Adrenal gland (tissue), 5 donors: ENCODE measurements around the gene MRI1.

Experiments used
- POLR2A ChIP-seq, 2 donors: fragments of 450-650 bp; IDR thresholded peaks; one replicate each; pipeline ENCODE4 v1.6.1; 2017; ENCODE audit warnings: antibody characterized with exemption in 2 of 2, mild to moderate bottlenecking in 2 of 2, moderate library complexity in 1 of 2
- TF ChIP-seq, protein P1 (sequence below), 6 experiments: fragments of 450-650 bp in 4 of 6; fragments of 200-600 bp in 2 of 6; sonication (generic) in 1 of 6; IDR thresholded peaks; 1 replicate in 5 of 6; 2 replicates in 1 of 6; pipeline versions ENCODE4 v1.5.1 to v1.8.0; 2016 to 2021; ENCODE audit warnings: antibody characterized with exemption in 6 of 6, mild to moderate bottlenecking in 2 of 6, moderate library complexity in 1 of 6
- donor health status: DM: no; HTN: no; CAD: no.

- no peak for TF ChIP-seq POLR2A (IDR thresholded peaks at IDR 0.05)
- TF ChIP-seq, protein P1, sequence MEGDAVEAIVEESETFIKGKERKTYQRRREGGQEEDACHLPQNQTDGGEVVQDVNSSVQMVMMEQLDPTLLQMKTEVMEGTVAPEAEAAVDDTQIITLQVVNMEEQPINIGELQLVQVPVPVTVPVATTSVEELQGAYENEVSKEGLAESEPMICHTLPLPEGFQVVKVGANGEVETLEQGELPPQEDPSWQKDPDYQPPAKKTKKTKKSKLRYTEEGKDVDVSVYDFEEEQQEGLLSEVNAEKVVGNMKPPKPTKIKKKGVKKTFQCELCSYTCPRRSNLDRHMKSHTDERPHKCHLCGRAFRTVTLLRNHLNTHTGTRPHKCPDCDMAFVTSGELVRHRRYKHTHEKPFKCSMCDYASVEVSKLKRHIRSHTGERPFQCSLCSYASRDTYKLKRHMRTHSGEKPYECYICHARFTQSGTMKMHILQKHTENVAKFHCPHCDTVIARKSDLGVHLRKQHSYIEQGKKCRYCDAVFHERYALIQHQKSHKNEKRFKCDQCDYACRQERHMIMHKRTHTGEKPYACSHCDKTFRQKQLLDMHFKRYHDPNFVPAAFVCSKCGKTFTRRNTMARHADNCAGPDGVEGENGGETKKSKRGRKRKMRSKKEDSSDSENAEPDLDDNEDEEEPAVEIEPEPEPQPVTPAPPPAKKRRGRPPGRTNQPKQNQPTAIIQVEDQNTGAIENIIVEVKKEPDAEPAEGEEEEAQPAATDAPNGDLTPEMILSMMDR (IDR thresholded peaks at IDR 0.05): no peak
Measured at GRCh38 chr19:13799669-13800068, 35.3 kb downstream of the MRI1 start.
